Progenitor cell of endocrine pancreas (in vitro differentiated cells): Measurements from ENCODE around the gene MMP27. TPM values are rescaled to one million over a fixed set of nuclear protein-coding genes. Genes with fewer than 3 reads are reported as not detected.

Experiments used
- DNase-seq: peaks from one replicate; pipeline ENCODE4 v3.0.0; 2021; ENCODE audit warnings: low spot score; ENCODE audit not compliant: unreplicated experiment
- H3K27ac Mint-ChIP-seq: 2 replicates; pipeline ENCODE4 v1.8.0; 2021; ENCODE audit warnings: mild to moderate bottlenecking, moderate library complexity, mixed read lengths
- H3K27me3 Mint-ChIP-seq: 2 replicates; pipeline ENCODE4 v1.8.0; 2021; ENCODE audit warnings: mixed read lengths
- H3K36me3 Mint-ChIP-seq: 2 replicates; pipeline ENCODE4 v1.8.0; 2022; ENCODE audit warnings: mixed read lengths; ENCODE audit not compliant: insufficient read depth
- H3K4me1 Mint-ChIP-seq: 2 replicates; pipeline ENCODE4 v1.8.0; 2021; ENCODE audit warnings: low read depth, mixed read lengths
- H3K4me3 Mint-ChIP-seq: 2 replicates; pipeline ENCODE4 v1.8.0; 2021; ENCODE audit warnings: low read depth, mild to moderate bottlenecking, moderate library complexity, mixed read lengths
- H3K9me3 Mint-ChIP-seq: 2 replicates; pipeline ENCODE4 v1.8.0; 2021; ENCODE audit warnings: low read depth, mixed read lengths
- CTCF ChIP-seq: fragments of 200-600 bp; sonication (generic); IDR thresholded peaks from one replicate; pipeline ENCODE4 v1.5.0; 2021; ENCODE audit warnings: antibody characterized with exemption, mild to moderate bottlenecking; ENCODE audit not compliant: unreplicated experiment
- total RNA-seq: library from RNA; stranded (reverse); gene quantifications from 2 replicates; pipeline ENCODE4 v1.2.1, GENCODE V29; 2021

The MMP27 gene
- total RNA-seq, 1 donor from 2014 or later, result not detected

- TF ChIP-seq CTCF, result no peak
- Mint-ChIP-seq H3K4me1 (peaks cover 5% of the 10 kb centered on the region), H3K27me3 (peaks cover 14% of the 10 kb centered on the region), H3K36me3 (no peaks in the 10 kb centered on the region), H3K27ac (no peak overlapping the region), H3K4me3 (no peak overlapping the region), H3K9me3 (no peaks in the 10 kb centered on the region)
- DNase-seq, result no peak
These were observed 43.0 kb downstream of the MMP27 start for GRCh38 chr11:102662607-102663006.

- no peaks in the 10 kb centered on the region for H3K9me3 Mint-ChIP-seq
- no peak for DNase-seq
- peaks cover 18% of the 10 kb centered on the region for H3K27me3 Mint-ChIP-seq
- no peak overlapping the region for H3K4me3 Mint-ChIP-seq
- no peak for TF ChIP-seq CTCF
- H3K27ac Mint-ChIP-seq, result no peak overlapping the region
- no peaks in the 10 kb centered on the region for H3K36me3 Mint-ChIP-seq
- H3K4me1 Mint-ChIP-seq, result peaks cover 4% of the 10 kb centered on the region
These were observed 44.5 kb downstream of the MMP27 start for GRCh38 chr11:102661040-102661439.

GRCh38 chr11:102656528-102656927, 49.0 kb downstream of the MMP27 start:
- no peak overlapping the region for H3K27ac Mint-ChIP-seq
- H3K4me3 Mint-ChIP-seq, result no peak overlapping the region
- no peaks in the 10 kb centered on the region for H3K36me3 Mint-ChIP-seq
- TF ChIP-seq CTCF, result no peak
- peaks cover 4% of the 10 kb centered on the region for H3K9me3 Mint-ChIP-seq
- DNase-seq, result no peak
- peaks cover 4% of the 10 kb centered on the region for H3K4me1 Mint-ChIP-seq
- peaks cover 5% of the 10 kb centered on the region for H3K27me3 Mint-ChIP-seq

DNA sequence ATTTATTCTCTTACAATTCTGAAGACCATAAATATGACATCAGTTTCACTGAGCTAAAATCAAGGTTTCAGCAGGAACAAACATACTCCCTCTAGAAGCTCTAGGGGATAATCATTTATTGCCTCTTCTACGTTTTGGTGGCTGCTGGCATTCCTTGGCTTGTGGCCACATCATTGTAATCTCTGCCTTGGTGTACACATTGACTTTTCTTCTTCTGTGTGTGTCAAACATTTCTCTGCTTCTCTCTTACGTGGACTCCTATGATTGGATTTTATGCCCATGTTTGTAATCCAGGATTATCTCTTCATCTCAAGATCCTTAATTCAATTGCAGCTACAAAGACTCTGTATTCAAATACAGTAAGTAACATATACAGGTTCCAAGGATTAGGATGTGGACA, 50.0 kb downstream of the MMP27 start:
- no peak for TF ChIP-seq CTCF
- H3K4me3 Mint-ChIP-seq, result no peak overlapping the region

DNA sequence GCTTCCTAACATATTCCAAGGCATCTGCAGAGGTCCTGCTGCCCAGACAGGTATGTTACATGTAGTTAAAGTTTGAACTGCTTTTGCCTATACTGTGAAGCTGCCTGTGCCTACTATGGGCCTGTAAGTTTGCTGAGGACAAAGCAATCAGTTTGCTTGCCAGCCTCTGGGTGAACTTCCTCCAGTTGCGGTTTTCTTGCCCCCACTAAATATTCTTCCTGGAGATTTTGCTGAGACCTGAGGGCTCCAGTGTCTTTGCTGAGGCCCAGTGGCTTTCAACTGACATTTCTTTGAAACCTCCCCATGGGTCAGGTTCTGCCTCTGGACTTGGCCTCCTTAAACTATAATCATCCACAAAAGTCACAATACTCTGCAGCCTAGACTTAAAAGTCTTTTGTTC, 50.8 kb downstream of the MMP27 start:
- Mint-ChIP-seq H3K27me3 (peaks cover 5% of the 10 kb centered on the region), H3K27ac (no peak overlapping the region), H3K36me3 (no peaks in the 10 kb centered on the region), H3K9me3 (peaks cover 4% of the 10 kb centered on the region), H3K4me1 (peaks cover 4% of the 10 kb centered on the region), H3K4me3 (no peak overlapping the region)
- no peak for DNase-seq
- TF ChIP-seq CTCF, result no peak

More for the DNA sequence above, 50.0 kb downstream of the MMP27 start:
- H3K4me1 Mint-ChIP-seq, result peaks cover 4% of the 10 kb centered on the region
- DNase-seq, result no peak
- H3K36me3 Mint-ChIP-seq, result no peaks in the 10 kb centered on the region
- no peak overlapping the region for H3K27ac Mint-ChIP-seq
- peaks cover 4% of the 10 kb centered on the region for H3K9me3 Mint-ChIP-seq
- peaks cover 5% of the 10 kb centered on the region for H3K27me3 Mint-ChIP-seq
